ENCODE measurements around the gene KCNH4. TPM values are rescaled to one million over a fixed set of nuclear protein-coding genes. Genes with fewer than 3 reads are reported as not detected.
"Not testable (repeated sequence)": the region's sequence is repeated elsewhere in the genome, so short reads cannot be mapped to it uniquely, and the experiment has no call there.

The KCNH4 gene
- total RNA-seq, 1 experiment from 2014 or later, result not detected

- peak; percentile 25 for DNase-seq (ENCODE audit: low read depth)
Measured at GRCh38 chr17:42179911-42180410, 981 bp downstream of the KCNH4 start.

- DNase-seq (ENCODE audit: low read depth), result no peak
Measured at GRCh38 chr17:42179335-42179734, 1.6 kb downstream of the KCNH4 start.

- DNase-seq (ENCODE audit: low read depth), result no peak
Measured at GRCh38 chr17:42178817-42179216, 2.1 kb downstream of the KCNH4 start.

GRCh38 chr17:42177684-42178083, 3.3 kb downstream of the KCNH4 start:
- DNase-seq (ENCODE audit: low read depth), result no peak

GRCh38 chr17:42174126-42174783, 6.7 kb downstream of the KCNH4 start:
- no peak for DNase-seq (ENCODE audit: low read depth)

GRCh38 chr17:42171831-42172230, 9.1 kb downstream of the KCNH4 start:
- no peak for DNase-seq (ENCODE audit: low read depth)

GRCh38 chr17:42169351-42169750, 11.6 kb downstream of the KCNH4 start:
- DNase-seq (ENCODE audit: low read depth), result no peak

GRCh38 chr17:42167807-42168206, 13.1 kb downstream of the KCNH4 start:
- no peak for DNase-seq (ENCODE audit: low read depth)

- no peak for DNase-seq (ENCODE audit: low read depth)
Measured at GRCh38 chr17:42166196-42166763, 14.7 kb downstream of the KCNH4 start.

- no peak for DNase-seq (ENCODE audit: low read depth)
Measured at GRCh38 chr17:42165751-42166150, 15.2 kb downstream of the KCNH4 start.

- no peak for DNase-seq (ENCODE audit: low read depth)
Measured at GRCh38 chr17:42163696-42164407, 17.1 kb downstream of the KCNH4 start.

GRCh38 chr17:42163113-42163512, 17.8 kb downstream of the KCNH4 start:
- DNase-seq (ENCODE audit: low read depth), result no peak

- no peak for DNase-seq (ENCODE audit: low read depth)
Measured at GRCh38 chr17:42160531-42160910, 20.4 kb downstream of the KCNH4 start.

GRCh38 chr17:42159796-42160530, 21.0 kb downstream of the KCNH4 start:
- no peak for DNase-seq (ENCODE audit: low read depth)

- DNase-seq (ENCODE audit: low read depth), result no peak
Measured at GRCh38 chr17:42155614-42156045, 25.3 kb downstream of the KCNH4 start.

- DNase-seq (ENCODE audit: low read depth), result peak; percentile 6
Measured at GRCh38 chr17:42153919-42154742, 26.8 kb downstream of the KCNH4 start.

- no peak for DNase-seq (ENCODE audit: low read depth)
Measured at GRCh38 chr17:42146911-42147607, 33.9 kb downstream of the KCNH4 start.

- DNase-seq (ENCODE audit: low read depth), result not testable (repeated sequence)
Measured at GRCh38 chr17:42143138-42143537, 37.8 kb downstream of the KCNH4 start.

- no peak for DNase-seq (ENCODE audit: low read depth)
Measured at GRCh38 chr17:42142371-42142896, 38.5 kb downstream of the KCNH4 start.

- no peak for DNase-seq (ENCODE audit: low read depth)
Measured at GRCh38 chr17:42141382-42141781, 39.6 kb downstream of the KCNH4 start.

All from HT1080 (cell line).